T47D (cell line): Measurements from ENCODE around the gene CDH13.

Source experiments
- DNase-seq, 2 experiments: peaks; one replicate each; pipeline versions ENCODE4 v3.0.0 to v3.0.0-alpha.2; 2011 to 2012; ENCODE audit warnings: low read depth in 1 of 2, low spot score in 1 of 2
- JUND ChIP-seq: IDR thresholded peaks from 2 replicates; pipeline ENCODE4 v1.6.1; 2012; ENCODE audit warnings: low read depth
- in situ Hi-C: cut with HindIII; loops from 2 replicates; pipeline ENCODE4 v1.10.0; 2016; ENCODE audit warnings: low sequenced_read_pairs, low pct_unique_long_range_greater_than_20kb

Gene CDH13

DNA sequence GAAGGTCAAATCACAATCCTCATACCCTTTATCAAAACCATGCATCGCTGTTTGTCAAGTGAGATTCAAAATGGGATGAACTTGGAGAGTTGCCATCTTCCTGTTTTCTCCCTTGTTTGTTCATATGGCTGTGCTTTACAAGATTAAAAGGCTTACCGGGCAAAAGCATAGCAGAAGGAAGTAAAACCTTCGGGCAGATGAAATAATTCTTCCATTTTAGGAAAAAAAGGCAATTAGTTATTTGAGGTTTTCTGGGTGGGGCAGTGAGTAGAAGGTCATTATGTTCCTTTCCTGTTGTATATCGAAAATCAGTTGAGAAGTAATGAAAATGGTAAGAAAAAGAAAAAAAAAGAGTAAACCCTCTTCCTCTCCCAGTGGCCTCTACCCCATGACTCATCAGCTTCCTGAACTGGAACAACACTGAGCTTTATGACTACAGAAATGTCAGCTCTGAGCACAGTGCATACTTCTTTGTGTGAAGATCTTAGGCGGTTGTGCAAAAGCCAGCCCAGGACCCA lies 369.2 kb downstream of the CDH13 start:
- TF ChIP-seq JUND, result no peak
- DNase-seq, result no peak
- in situ Hi-C loops, result no loop called here

DNA sequence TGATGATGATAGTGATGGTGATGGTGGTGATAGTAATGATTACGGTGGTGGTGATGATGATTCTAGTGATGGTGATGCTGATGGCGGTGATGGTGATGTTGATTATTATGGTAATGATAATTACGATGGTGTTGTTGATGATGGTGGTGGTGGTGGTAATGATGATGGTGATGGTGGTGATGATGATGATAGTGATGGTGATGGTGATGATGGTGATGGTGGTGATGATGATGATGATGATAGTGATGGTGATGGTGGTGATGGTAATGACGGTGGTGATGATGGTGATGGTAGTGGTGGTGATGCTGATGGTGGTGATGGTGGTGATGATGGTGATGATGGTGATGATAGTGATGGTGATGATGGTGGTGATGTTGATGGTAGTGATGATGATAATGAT lies 370.0 kb downstream of the CDH13 start:
- no peak for TF ChIP-seq JUND
- in situ Hi-C loops, result no loop called here
- no peak for DNase-seq

- no peak for TF ChIP-seq JUND
- DNase-seq, result no peak
- in situ Hi-C loops, result no loop called here
Measured at GRCh38 chr16:82999711-83000110, 372.9 kb downstream of the CDH13 start.

- no peak for DNase-seq
- no peak for TF ChIP-seq JUND
- in situ Hi-C loops, result no loop called here
Measured at GRCh38 chr16:83002351-83003334, 375.9 kb downstream of the CDH13 start.

DNA sequence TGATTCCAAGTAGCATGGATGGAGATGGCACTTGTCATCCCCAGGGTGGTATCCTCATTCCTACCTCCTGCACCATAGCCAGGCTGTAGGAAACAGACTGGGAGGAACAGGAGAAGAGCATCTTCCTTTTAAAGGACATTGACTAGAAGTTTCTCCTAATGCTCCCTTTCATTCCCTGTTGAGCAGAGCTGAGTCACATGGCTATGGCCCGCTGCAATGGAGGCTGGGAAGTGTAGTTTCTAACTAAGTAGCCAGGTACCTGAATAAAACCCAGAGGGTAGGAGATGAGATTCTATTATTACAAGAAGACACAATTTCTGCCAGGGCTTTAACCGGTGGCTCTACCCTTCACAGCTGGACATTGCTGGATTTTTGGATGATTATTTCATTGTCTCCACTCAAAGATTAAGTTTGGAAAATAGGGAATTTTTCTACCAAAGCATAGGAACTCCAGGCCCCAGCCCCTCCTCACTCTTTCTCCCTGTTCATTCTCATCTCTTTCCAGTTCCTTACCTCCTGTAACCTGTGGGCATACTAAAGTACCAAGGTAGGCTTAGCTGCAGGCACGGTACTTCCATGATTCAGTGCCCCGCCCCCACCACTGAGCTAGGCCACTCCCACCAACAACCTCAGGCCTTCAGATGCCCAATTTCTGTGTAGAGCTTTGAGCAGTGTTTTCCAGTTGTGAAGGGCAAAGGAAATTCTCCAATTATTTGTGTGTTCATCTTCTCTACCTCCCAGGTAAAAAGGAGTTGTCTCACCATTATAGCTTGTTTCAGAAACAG lies 378.3 kb downstream of the CDH13 start:
- in situ Hi-C loops, result no loop called here
- DNase-seq, result no peak
- TF ChIP-seq JUND, result no peak

GRCh38 chr16:83005653-83006160 lies 378.9 kb downstream of the CDH13 start:
- in situ Hi-C loops, result no loop called here
- no peak for TF ChIP-seq JUND
- no peak for DNase-seq

- TF ChIP-seq JUND, result no peak
- no peak for DNase-seq
- in situ Hi-C loops, result no loop called here
Measured at GRCh38 chr16:83010776-83011720, 384.3 kb downstream of the CDH13 start.

GRCh38 chr16:83011939-83012338 lies 385.2 kb downstream of the CDH13 start:
- in situ Hi-C loops, result no loop called here
- no peak for TF ChIP-seq JUND
- no peak for DNase-seq

DNA sequence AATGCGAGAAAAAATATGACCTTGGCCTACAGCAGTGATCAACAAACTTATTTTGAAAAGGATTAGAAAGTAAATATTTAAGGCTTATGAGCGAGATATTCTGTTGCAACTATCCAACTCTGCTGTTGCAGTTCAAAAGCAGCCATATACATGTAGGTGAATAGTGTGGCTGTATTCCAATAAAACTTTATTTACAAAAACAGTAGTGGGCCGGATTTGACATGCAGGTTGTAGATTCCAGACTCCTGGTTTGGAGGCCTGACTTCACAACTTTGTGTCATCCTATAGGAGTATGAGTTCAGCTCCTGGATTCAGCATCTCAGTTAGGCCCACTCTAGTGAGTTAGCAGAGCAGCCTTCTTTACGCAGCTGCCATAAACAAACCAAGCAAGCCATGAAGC lies 386.3 kb downstream of the CDH13 start:
- DNase-seq, result no peak
- in situ Hi-C loops, result no loop called here
- no peak for TF ChIP-seq JUND

DNA sequence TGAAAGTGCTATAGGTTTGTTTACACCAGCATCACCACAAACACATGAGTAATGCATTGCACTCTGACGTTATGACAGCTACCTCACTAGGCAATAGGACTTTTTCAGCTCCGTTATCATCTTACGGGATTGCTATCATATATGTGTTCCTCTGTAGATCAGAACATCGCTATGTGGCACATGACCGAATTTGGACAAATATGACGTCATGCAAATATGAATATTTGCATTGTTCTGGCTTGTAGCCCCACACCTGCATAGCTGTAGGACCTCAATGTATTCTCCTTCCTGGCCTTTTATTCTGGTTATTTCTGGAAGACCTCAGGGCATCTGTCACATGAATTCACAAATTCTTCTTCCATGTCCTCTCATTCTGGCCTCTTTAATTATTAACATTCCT lies 393.2 kb downstream of the CDH13 start:
- no peak for DNase-seq
- no peak for TF ChIP-seq JUND
- in situ Hi-C loops, result no loop called here

- in situ Hi-C loops, result no loop called here
- no peak for TF ChIP-seq JUND
- DNase-seq, result no peak
Measured at GRCh38 chr16:83021045-83021444, 394.3 kb downstream of the CDH13 start.

GRCh38 chr16:83021746-83022145 lies 395.0 kb downstream of the CDH13 start:
- in situ Hi-C loops, result no loop called here
- DNase-seq, result no peak
- TF ChIP-seq JUND, result no peak
